HG03469 (cell line): ENCODE measurements around the gene LAMB1.

Source experiments
- ATAC-seq: cut with Tn5 transposase; IDR thresholded peaks from one replicate; pipeline ENCODE4 v1.9.1; 2021; ENCODE audit warnings: mild to moderate bottlenecking, moderate library complexity, moderate number of reproducible peaks; ENCODE audit not compliant: unreplicated experiment

Gene LAMB1

DNA sequence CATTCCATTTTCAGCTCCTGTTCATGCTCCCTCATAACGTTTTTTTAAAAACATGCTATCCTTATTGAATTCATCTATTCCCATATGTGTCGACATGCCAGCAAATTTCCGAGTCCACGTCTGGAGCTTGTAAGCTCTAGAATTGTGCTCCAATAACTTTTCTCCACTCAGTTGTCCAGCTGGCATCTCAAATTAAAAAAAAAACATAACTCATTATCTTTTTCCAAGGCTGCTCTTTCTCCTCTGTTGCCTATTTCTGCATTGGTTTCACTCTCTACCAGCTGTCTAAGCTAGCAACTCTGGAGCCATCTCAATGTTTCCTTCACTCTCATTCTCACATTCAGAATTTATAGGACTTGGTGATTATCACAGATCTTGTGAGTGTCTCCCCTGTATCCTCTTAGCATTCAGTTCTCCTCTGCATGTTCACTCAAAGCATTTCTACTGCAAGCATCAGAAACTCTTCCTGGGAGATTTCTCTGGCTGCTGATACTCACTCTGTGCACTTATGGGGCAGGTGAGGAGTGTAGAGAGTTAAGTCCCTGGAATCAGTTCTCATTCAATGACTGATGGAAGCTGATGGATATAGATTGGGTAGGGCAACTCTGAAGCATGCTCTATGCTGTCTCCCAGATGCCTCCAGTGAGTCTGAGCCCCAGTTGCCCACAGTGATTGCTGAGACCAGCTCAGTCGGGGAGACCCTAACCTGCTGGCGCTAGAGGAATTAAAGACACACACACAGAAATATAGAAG, 118.7 kb downstream of the LAMB1 start:
- no peak for ATAC-seq

DNA sequence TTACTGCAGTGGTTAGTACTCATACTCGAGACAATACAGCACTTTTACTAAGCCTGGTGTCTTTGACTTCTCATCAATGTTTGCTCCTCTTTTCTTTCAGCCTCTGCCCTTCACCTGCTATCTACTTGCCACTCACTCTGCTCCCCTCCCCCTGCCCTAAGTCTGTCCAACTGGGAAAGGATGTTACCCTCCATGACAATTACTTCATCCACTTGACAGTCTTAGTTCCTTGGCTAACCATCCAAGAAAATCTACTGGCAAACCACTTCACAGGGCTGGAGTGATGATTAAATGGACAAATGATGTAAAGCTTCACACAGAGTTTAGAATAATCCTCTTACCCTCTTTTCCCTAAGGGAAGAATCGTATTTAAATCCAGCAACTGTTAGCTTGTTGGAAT, 120.2 kb downstream of the LAMB1 start:
- ATAC-seq, result no peak

DNA sequence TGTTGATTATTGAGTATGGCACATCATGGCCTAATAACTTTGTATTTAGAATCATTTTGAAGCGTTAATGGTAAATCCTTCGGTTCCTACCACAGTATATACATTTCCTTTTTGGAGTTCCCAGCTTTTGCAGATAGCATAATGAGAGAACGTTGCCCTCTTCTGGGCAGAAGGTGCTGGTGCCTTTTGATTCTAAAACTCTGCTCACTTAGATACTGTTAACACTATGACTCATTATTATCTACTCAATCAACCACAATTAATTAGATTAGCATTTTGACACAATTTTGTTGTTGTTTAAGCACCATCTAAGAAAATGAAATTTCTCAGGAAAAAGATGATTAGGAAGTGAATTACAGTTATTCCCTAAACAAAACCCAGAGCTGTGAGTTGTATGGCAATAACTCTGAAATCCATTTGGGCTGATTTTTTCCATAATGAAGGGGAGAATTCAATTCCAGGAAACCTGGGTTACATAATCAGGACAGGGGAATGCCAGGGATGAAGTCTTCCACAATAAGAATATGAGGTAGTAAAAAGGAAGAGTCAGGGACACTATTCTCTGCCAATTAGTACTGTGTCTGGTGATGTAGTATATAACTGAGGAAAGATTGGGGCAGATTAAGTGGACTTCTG, 123.4 kb downstream of the LAMB1 start:
- ATAC-seq, result peak; percentile 64

DNA sequence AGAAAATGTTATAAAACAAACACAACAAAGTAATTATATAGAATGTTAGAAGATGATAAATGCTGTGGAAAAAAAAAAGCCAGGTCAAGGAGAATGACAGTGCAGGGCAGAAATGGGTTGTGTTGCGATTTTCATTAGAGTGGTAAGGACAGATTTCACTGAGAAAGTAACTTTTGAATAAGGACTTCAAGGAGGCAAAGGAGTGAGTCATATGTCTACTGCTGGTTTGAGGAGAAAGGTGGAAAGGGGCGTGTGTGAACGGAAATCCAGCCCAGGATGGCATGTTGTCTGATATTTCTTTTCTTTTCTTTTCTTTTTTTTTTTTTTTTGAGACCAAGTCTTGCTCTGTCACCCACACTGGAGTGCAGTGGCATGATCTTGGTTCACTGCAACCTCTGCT, 124.3 kb downstream of the LAMB1 start:
- ATAC-seq, result no peak

DNA sequence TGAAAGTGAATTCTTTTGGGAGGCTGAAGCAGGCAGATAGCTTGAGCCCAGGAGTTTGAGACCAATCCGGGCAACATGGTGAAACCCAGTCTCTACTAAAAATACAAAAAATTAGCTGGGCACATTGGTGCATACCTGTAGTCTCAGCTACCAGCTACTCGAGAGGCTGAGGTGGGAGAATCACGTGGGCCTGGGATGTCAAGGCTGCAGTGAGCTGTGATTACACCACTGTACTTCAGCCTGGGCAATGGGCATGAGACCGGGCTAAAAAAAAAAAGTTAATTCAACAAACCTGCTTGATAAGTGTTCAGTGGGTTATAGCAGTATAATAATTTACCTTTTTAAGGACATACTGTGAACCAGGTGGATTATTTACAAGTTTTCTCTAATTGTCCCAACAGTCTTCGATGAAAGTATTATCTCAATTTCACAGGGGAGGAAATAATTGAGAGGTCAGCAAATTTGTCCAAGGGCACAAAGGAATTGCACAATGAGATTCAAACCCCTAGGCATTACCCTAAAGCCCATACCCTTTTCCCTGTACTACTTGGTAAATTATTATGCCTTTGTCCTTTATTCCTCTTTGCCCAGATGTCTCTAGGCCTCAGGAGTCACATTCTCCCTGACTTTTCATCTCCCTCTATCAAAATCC, 125.1 kb downstream of the LAMB1 start:
- ATAC-seq, result no peak

DNA sequence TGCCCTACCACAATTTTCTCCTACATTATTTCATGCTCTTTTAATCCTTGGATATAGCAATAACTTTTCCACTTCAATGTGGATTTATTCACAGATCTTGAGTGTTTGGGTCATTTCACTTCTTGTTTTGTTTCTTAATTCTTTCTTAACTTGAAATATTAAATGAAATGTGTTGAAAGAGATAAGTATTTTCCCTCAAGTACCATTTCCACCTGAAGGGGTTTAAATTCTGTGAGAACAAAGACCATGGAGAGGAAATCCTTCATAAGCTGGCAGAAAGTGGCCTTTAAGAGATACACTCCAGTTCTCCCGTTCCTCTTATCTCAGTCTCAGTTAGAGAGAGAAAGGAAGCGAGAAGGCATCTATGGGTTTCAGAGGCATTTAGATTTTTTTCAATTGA, 126.0 kb downstream of the LAMB1 start:
- ATAC-seq, result no peak

DNA sequence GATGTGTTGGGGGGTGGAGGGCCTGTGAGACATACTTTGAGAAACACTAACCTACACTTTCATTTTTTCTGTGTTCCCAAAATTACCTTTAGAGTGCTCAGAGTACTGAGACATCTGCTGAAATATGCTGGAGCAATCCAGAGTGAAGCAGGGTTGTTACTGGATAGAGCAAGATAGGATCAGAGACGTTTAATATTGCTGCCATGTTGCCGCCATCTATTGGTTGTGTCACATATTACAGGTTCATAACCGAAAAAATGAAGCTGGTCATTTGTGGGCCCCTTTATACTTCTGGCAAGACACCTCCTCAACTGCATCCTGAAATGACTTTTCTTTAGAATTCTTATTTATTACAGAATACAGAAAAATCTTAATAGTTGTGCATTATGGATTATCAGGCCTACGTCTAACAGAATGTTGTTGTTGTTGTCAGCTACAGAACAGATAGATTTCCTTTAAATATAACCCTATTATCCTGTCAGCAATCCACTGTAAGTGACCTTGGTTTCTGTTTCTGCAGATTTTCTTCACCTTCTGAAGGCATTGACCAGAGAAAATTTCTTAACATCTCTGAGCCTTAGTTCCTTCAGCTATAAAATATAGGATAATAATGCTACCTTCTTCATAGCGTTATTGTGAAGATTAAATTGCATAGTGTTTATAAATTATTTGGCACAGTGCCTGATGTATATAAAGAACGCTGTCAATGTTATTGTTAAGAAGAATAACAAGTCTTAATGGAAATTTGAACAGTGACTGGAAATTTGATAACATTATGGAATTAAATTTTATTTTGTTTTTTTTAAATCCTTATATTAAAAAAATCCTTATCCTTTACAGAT, 128.1 kb downstream of the LAMB1 start:
- peak; percentile 58 for ATAC-seq

DNA sequence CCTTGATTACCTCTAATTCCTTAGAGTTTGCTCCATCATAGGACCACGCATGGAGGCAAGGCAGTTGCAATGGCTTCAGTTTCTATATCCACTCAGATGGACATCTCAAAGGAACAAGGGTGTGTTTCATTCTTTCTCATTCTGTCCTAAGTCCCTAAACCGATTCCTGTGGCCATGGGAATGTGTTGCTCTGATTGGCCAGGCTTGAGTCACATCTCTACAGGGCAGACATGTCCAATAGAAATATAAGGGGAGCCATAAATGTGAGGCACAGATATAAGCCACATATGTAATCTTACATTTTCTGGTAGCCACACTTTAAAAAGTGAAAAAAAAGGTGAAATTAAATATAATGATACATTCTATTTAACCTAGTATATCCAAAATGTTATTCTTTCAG, 128.8 kb downstream of the LAMB1 start:
- no peak for ATAC-seq
